Fibroblast of the aortic adventitia (primary cell): ENCODE measurements around the gene PRKCA. TPM values are rescaled to one million over a fixed set of nuclear protein-coding genes. Genes with fewer than 3 reads are reported as not detected.

ENCODE experiments used
- DNase-seq: peaks from one replicate; pipeline ENCODE4 v3.0.0-alpha.2; 2010; ENCODE audit warnings: low read depth
- H3K4me3 ChIP-seq: 2 replicates; pipeline ENCODE4 v1.5.1; 2011; ENCODE audit warnings: low read depth, mild to moderate bottlenecking, control low read depth, low read length, moderate library complexity
- CTCF ChIP-seq: IDR thresholded peaks from 2 replicates; pipeline ENCODE4 v1.5.1; 2011; ENCODE audit warnings: mild to moderate bottlenecking, low read length, control low read depth, inconsistent platforms; ENCODE audit not compliant: insufficient read depth
- total RNA-seq: library from RNA; depleted of rRNA; stranded (reverse); fragments of >200 nt; gene quantifications from 2 replicates; pipeline ENCODE4 v1.2.3, GENCODE V29; 2012; ENCODE audit warnings: low replicate concordance

The PRKCA gene
- total RNA-seq, 1 donor: 43.7 TPM

- DNase-seq: no peak
- TF ChIP-seq CTCF: no peak
- no peak overlapping the region for H3K4me3 ChIP-seq
These were observed 271.7 kb downstream of the PRKCA start for GRCh38 chr17:66574123-66574522.

GRCh38 chr17:66576473-66576872 lies 274.1 kb downstream of the PRKCA start:
- TF ChIP-seq CTCF: no peak
- H3K4me3 ChIP-seq: no peak overlapping the region
- DNase-seq: no peak

GRCh38 chr17:66577041-66577440 lies 274.6 kb downstream of the PRKCA start:
- no peak for TF ChIP-seq CTCF
- DNase-seq: no peak
- no peak overlapping the region for H3K4me3 ChIP-seq

GRCh38 chr17:66578781-66579489 lies 276.5 kb downstream of the PRKCA start:
- no peak overlapping the region for H3K4me3 ChIP-seq
- no peak for DNase-seq
- TF ChIP-seq CTCF: no peak

- no peak for TF ChIP-seq CTCF
- no peak for DNase-seq
- no peak overlapping the region for H3K4me3 ChIP-seq
These were observed 277.1 kb downstream of the PRKCA start for GRCh38 chr17:66579556-66579955.

- TF ChIP-seq CTCF: no peak
- peak; percentile 59 for DNase-seq
- H3K4me3 ChIP-seq: no peak overlapping the region
These were observed 278.0 kb downstream of the PRKCA start for GRCh38 chr17:66580184-66580955.
